HCT116 (cell line): ENCODE measurements around the gene ERN1. TPM values are rescaled to one million over a fixed set of nuclear protein-coding genes. Genes with fewer than 3 reads are reported as not detected.

ENCODE experiments used
- ATAC-seq: fragments of 200-7000 bp; cut with Tn5 transposase; 2 replicates; pipeline ENCODE4 v1.9.1; 2020; ENCODE audit warnings: mild to moderate bottlenecking, moderate library complexity
- BruUV-seq: library from RNA; stranded (reverse); fragments of 400-500 nt; replicated peaks from 2 replicates; lab custom pipeline; 2021; lab: Mats Ljungman, UMichigan
- CTCF ChIA-PET: fragments of 300-600 bp; sonication (Branson Sonifier 250); formaldehyde crosslinking; loops from one replicate; lab custom pipeline; 2021; ENCODE audit warnings: antibody characterized with exemption; lab: Charles Lee
- POLR2A ChIA-PET: fragments of 300-600, 350-600 bp; sonication (Branson Sonifier 250); formaldehyde crosslinking; loops from one replicate; lab custom pipeline; 2021; ENCODE audit warnings: antibody characterized with exemption; lab: Charles Lee
- RAD21 ChIA-PET, 2 experiments: fragments of 300-600 bp; sonication (Branson Sonifier 250); formaldehyde crosslinking; loops; one replicate each; lab custom pipeline; 2023; ENCODE audit warnings: low total read pairs in 2 of 2; ENCODE audit not compliant: uncharacterized antibody in 2 of 2, unreplicated experiment in 2 of 2, low non-redundant PET in 1 of 2; lab: Charles Lee
- DNase-seq: peaks from one replicate; pipeline ENCODE4 v3.0.0-alpha.2; 2010; ENCODE audit warnings: low read depth, low spot score
- H2AFZ ChIP-seq: fragments of 200-600 bp; shearing (Covaris generic), sonication (generic); 2 replicates; pipeline ENCODE4 v1.6.1; 2017; ENCODE audit warnings: low read depth, mixed run types, mixed read lengths, antibody characterized with exemption, low read length; ENCODE audit not compliant: poor library complexity, severe bottlenecking
- H3K27ac ChIP-seq: 2 replicates; pipeline ENCODE4 v1.5.1; 2012; ENCODE audit warnings: low read depth, low read length
- H3K27me3 ChIP-seq: fragments of 200-600 bp; sonication (generic); 2 replicates; pipeline ENCODE4 v1.6.1; 2016; ENCODE audit warnings: mixed run types, low read length, mixed read lengths; ENCODE audit not compliant: insufficient read depth
- H3K36me3 ChIP-seq, 2 experiments: fragments of 200-500 bp in 1 of 2; fragments of 200-600 bp in 1 of 2; sonication (Bioruptor generic) in 1 of 2; sonication (generic) in 1 of 2; 2 replicates each; pipeline versions ENCODE4 v1.5.1 to v1.6.1; 2014 to 2016; ENCODE audit warnings: low read length in 2 of 2, inconsistent platforms in 1 of 2, mixed read lengths in 1 of 2, mixed run types in 1 of 2; ENCODE audit not compliant: insufficient read depth in 2 of 2, control insufficient read depth in 1 of 2
- H3K4me1 ChIP-seq, 2 experiments: fragments of 200-600 bp in 1 of 2; sonication (generic) in 1 of 2; 2 replicates each; pipeline versions ENCODE4 v1.5.1 to v1.6.1; 2012 to 2017; ENCODE audit warnings: low read length in 2 of 2, inconsistent platforms in 1 of 2, mild to moderate bottlenecking in 1 of 2, mixed read lengths in 1 of 2, mixed run types in 1 of 2, moderate library complexity in 1 of 2; ENCODE audit not compliant: insufficient read depth in 2 of 2, control insufficient read depth in 1 of 2
- H3K4me2 ChIP-seq: fragments of 200-600 bp; sonication (generic); 2 replicates; pipeline ENCODE4 v1.6.1; 2017; ENCODE audit warnings: mixed run types, low read length, mixed read lengths
- H3K4me3 ChIP-seq, 2 experiments: fragments of 200-600 bp in 1 of 2; sonication (generic) in 1 of 2; replicated peaks in 1 of 2; 2 replicates each; pipeline ENCODE4 v1.5.1; 2011 to 2016; ENCODE audit warnings: low read length in 2 of 2, control low read depth in 1 of 2, low read depth in 1 of 2, mild to moderate bottlenecking in 1 of 2, mixed read lengths in 1 of 2, mixed run types in 1 of 2
- H3K79me2 ChIP-seq: fragments of 200-600 bp; sonication (generic); 2 replicates; pipeline ENCODE4 v1.6.1; 2017; ENCODE audit warnings: mild to moderate bottlenecking, mixed run types, low read length, moderate library complexity, mixed read lengths; ENCODE audit not compliant: insufficient read depth
- H3K9ac ChIP-seq: fragments of 200-600 bp; sonication (generic); 2 replicates; pipeline ENCODE4 v1.6.1; 2016; ENCODE audit warnings: low read length, mixed read lengths
- H3K9me2 ChIP-seq: fragments of 200-600 bp; sonication (generic), shearing (Covaris generic); 2 replicates; pipeline ENCODE4 v1.6.1; 2017; ENCODE audit warnings: mixed run types, mild to moderate bottlenecking, moderate library complexity; ENCODE audit not compliant: insufficient read depth
- H3K9me3 ChIP-seq, 2 experiments: fragments of 200-500 bp in 1 of 2; fragments of 200-600 bp in 1 of 2; sonication (Bioruptor generic) in 1 of 2; sonication (generic) in 1 of 2; 2 replicates each; pipeline ENCODE4 v1.6.1; 2014 to 2017; ENCODE audit warnings: low read length in 2 of 2, mixed read lengths in 2 of 2, inconsistent platforms in 1 of 2, low read depth in 1 of 2, mild to moderate bottlenecking in 1 of 2, mixed run types in 1 of 2, moderate library complexity in 1 of 2; ENCODE audit not compliant: control insufficient read depth in 1 of 2, insufficient read depth in 1 of 2
- H4K20me1 ChIP-seq: fragments of 200-600 bp; sonication (generic), shearing (Covaris generic); 2 replicates; pipeline ENCODE4 v1.6.1; 2017; ENCODE audit warnings: mixed run types, mild to moderate bottlenecking, moderate library complexity; ENCODE audit not compliant: insufficient read depth
- EZH2 ChIP-seq: fragments of 200-600 bp; sonication (generic); IDR thresholded peaks from 2 replicates; pipeline ENCODE4 v1.6.1; 2017; ENCODE audit warnings: antibody characterized with exemption, mixed run types
- EZH2phosphoT487 ChIP-seq: fragments of 200-600 bp; IDR thresholded peaks from 2 replicates; pipeline ENCODE4 v1.6.1; 2018; ENCODE audit warnings: antibody characterized with exemption, borderline replicate concordance
- FOSL1 ChIP-seq: IDR thresholded peaks from 2 replicates; pipeline ENCODE4 v1.6.1; 2012; ENCODE audit warnings: low read depth
- POLR2A ChIP-seq: IDR thresholded peaks from 2 replicates; pipeline ENCODE4 v1.7.0; 2011; ENCODE audit warnings: borderline replicate concordance; ENCODE audit not compliant: insufficient read depth, insufficient read length; ENCODE audit errors: extremely low read depth
- SP1 ChIP-seq: IDR thresholded peaks from 2 replicates; pipeline ENCODE4 v1.6.1; 2012; ENCODE audit warnings: low read depth
- TCF7L2 ChIP-seq: IDR thresholded peaks from 2 replicates; pipeline ENCODE4 v1.7.0; 2011; ENCODE audit warnings: borderline replicate concordance, inconsistent platforms; ENCODE audit not compliant: insufficient read depth, insufficient read length; ENCODE audit errors: extremely low read depth
- intact Hi-C: fragments of 100-400 bp; cut with micrococcal nuclease; formaldehyde crosslinking; loops from 2 replicates; pipeline ENCODE4 v1.10.0; 2022
- total RNA-seq: library from RNA; stranded (reverse); gene quantifications from one replicate; pipeline ENCODE4 v1.2.1, GENCODE V29; 2021; ENCODE audit not compliant: unreplicated experiment
- TF ChIP-seq, protein P1 (sequence below): IDR thresholded peaks from 2 replicates; pipeline ENCODE4 v1.6.1; 2012; ENCODE audit warnings: low read depth
- TF ChIP-seq, protein P2 (sequence below), 3 experiments: fragments of 200-600 bp in 1 of 3; sonication (generic) in 1 of 3; IDR thresholded peaks in 2 of 3; conservative IDR thresholded peaks in 1 of 3; 2 replicates each; pipeline ENCODE4 v1.5.1; 2012 to 2017; ENCODE audit warnings: low read depth in 2 of 3, low read length in 2 of 3, antibody characterized with exemption in 1 of 3, borderline replicate concordance in 1 of 3, control low read depth in 1 of 3, mild to moderate bottlenecking in 1 of 3, mixed read lengths in 1 of 3, mixed run types in 1 of 3, moderate library complexity in 1 of 3; ENCODE audit not compliant: insufficient read depth in 1 of 3

The ERN1 gene
- total RNA-seq, 1 experiment from 2014 or later = 28.2 TPM

DNA sequence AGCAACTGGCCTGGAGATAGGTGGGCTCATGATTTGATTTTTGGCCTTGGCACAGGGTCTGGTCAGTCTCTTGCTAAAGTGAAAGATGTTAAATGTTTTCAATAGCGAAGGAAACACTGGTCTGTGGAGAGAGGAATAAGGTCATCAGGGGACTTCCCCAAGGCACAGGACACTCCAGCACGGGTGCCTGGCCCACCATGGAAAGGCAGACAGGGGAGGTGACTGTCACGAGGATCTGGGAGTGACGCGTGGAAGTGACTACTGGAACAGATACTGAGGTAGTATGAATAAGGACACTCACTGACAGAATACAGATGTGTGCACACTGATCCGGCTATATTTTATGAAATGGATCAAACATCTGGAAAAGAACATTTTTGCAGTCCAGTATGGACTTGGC lies 92.8 kb downstream of the ERN1 start (continued):
- TF ChIP-seq, protein P1, sequence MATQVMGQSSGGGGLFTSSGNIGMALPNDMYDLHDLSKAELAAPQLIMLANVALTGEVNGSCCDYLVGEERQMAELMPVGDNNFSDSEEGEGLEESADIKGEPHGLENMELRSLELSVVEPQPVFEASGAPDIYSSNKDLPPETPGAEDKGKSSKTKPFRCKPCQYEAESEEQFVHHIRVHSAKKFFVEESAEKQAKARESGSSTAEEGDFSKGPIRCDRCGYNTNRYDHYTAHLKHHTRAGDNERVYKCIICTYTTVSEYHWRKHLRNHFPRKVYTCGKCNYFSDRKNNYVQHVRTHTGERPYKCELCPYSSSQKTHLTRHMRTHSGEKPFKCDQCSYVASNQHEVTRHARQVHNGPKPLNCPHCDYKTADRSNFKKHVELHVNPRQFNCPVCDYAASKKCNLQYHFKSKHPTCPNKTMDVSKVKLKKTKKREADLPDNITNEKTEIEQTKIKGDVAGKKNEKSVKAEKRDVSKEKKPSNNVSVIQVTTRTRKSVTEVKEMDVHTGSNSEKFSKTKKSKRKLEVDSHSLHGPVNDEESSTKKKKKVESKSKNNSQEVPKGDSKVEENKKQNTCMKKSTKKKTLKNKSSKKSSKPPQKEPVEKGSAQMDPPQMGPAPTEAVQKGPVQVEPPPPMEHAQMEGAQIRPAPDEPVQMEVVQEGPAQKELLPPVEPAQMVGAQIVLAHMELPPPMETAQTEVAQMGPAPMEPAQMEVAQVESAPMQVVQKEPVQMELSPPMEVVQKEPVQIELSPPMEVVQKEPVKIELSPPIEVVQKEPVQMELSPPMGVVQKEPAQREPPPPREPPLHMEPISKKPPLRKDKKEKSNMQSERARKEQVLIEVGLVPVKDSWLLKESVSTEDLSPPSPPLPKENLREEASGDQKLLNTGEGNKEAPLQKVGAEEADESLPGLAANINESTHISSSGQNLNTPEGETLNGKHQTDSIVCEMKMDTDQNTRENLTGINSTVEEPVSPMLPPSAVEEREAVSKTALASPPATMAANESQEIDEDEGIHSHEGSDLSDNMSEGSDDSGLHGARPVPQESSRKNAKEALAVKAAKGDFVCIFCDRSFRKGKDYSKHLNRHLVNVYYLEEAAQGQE = no peak
- TF ChIP-seq TCF7L2 (no peak), EZH2 (no peak), POLR2A (no peak), FOSL1 (no peak)

DNA sequence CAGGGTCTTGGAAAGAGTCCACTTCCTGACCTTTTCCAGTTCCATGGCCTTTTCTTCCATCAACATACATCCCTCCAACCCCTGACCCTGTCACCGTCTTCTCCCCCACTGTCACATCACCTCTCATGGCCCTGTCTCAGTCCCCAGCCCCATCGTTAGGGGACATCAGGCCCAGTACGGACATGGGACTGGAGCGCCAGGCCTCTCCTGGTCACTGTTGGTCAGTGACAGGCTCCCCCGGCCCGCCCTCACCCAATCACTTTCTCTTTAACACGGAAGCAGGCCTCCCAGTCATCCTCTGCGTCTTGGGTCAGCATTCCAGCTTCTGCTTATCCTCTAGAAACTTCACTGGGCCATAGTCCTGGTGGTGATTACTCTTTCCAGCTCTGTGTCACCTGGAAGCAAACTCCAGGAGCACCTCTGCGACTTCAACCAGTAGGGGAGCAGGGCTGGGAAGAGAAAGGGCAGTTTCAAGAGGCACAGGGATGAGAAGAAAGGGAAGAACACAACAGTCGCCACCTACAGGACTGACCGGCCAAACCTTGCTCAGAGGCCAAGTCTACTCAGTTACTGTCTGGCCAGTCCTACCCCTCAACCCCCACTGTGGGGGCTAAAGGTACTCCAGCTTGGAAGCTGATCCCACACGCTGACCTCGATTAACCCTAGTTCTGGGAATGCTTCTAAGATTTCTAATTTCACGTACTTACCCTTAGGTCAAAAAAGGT lies 93.6 kb downstream of the ERN1 start:
- ChIA-PET RAD21 (no interaction called here), POLR2A (no interaction called here), CTCF (interaction anchor here (0.6 to 2.2 kb wide), 3 partner anchors 11 to 97 kb away, joined by 3 to 8 read pairs (median 5); no protein-coding TSS in a partner anchor)
- Histone ChIP-seq H3K9me3 (no peaks in the 10 kb centered on the region), H3K4me1 (peaks cover 0 to 6% of the 10 kb centered on the region in 2 experiments; a peak in 1 of 4 replicates), H3K9ac (no peak overlapping the region), H3K9me2 (no peaks in the 10 kb centered on the region), H3K36me3 (no peaks in the 10 kb centered on the region), H4K20me1 (no peaks in the 10 kb centered on the region), H2AFZ (no peak overlapping the region), H3K4me3 (no peak overlapping the region), H3K27ac (no peak overlapping the region), H3K79me2 (no peaks in the 10 kb centered on the region)
- intact Hi-C loops = no loop called here
- DNase-seq = peak; percentile 27
- no TSS peak for BruUV-seq
- no peak for TF ChIP-seq SP1
- no peak for TF ChIP-seq EZH2phosphoT487
- no peak for TF ChIP-seq POLR2A
- TF ChIP-seq, protein P2, sequence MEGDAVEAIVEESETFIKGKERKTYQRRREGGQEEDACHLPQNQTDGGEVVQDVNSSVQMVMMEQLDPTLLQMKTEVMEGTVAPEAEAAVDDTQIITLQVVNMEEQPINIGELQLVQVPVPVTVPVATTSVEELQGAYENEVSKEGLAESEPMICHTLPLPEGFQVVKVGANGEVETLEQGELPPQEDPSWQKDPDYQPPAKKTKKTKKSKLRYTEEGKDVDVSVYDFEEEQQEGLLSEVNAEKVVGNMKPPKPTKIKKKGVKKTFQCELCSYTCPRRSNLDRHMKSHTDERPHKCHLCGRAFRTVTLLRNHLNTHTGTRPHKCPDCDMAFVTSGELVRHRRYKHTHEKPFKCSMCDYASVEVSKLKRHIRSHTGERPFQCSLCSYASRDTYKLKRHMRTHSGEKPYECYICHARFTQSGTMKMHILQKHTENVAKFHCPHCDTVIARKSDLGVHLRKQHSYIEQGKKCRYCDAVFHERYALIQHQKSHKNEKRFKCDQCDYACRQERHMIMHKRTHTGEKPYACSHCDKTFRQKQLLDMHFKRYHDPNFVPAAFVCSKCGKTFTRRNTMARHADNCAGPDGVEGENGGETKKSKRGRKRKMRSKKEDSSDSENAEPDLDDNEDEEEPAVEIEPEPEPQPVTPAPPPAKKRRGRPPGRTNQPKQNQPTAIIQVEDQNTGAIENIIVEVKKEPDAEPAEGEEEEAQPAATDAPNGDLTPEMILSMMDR (IDR thresholded peaks at IDR 0.05 in 2 of 3, conservative IDR thresholded peaks at IDR 0.05 in 1 of 3; ENCODE audit: borderline replicate concordance in 1 of 3, insufficient read depth in 1 of 3, low read depth in 2 of 3, low read length in 2 of 3) = peak; percentile 28 to 59 (median 55); a peak in 4 of 6 replicates
- TF ChIP-seq, all 23 proteins: peak for 1
- ATAC-seq = peak; percentile 93
- no peak overlapping the region for H3K4me2 ChIP-seq
- H3K27me3 ChIP-seq = no peaks in the 10 kb centered on the region
